CD4-positive, alpha-beta T cell treated with Interleukin-12 subunit alpha and Interleukin-12 subunit beta, for 1 hour (primary cell): ENCODE data around the gene ADAD2.

ENCODE experiments used
- DNase-seq: peaks from one replicate; pipeline ENCODE4 v3.0.0-alpha.2; 2020

ADAD2 gene

DNA sequence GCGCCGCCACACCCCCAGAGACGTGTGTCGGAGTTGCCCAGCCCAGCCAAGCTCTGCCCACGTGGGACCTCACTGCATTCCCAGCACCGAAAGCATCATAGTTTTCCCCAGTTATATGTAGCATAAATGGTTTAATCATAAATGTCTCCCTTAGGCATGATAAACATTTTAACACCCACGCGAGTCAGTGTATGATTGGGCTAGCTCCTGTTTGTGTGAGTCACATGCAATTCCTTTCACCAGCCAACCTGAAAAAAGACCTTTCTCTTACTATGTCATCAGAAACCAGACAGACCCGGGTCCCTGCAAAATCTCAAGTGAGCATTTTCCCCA is 13.2 kb upstream of the ADAD2 start:
- no peak for DNase-seq

DNA sequence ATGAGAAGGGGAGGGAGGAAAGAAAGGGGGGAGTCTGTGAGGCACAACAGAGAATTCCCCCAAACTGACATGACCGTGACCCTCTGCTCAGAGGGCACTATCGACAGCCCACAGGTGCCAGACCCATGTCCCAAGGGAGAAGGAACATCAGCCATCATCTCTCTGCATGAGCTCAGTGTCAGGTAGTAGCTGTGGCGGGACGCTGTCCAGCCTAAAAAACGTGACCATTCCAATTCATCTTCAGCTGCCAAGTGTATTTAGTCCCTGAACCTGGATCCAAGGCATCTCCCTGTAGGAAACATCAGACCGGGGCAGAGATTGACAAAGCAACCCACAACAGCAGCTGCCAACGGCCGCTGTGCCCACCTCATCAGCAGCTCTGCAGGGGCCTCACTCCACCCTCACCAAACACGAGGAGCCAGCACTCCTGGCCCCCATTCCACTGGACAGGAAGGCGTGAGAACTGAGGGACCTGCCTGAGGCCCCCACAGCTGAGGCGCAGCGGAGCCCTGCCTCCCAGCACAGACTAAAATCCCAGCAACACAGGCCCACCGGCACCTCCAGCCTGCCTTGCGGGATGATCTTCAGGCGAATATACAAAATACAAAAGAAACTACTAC is 12.7 kb upstream of the ADAD2 start:
- no peak for DNase-seq

DNA sequence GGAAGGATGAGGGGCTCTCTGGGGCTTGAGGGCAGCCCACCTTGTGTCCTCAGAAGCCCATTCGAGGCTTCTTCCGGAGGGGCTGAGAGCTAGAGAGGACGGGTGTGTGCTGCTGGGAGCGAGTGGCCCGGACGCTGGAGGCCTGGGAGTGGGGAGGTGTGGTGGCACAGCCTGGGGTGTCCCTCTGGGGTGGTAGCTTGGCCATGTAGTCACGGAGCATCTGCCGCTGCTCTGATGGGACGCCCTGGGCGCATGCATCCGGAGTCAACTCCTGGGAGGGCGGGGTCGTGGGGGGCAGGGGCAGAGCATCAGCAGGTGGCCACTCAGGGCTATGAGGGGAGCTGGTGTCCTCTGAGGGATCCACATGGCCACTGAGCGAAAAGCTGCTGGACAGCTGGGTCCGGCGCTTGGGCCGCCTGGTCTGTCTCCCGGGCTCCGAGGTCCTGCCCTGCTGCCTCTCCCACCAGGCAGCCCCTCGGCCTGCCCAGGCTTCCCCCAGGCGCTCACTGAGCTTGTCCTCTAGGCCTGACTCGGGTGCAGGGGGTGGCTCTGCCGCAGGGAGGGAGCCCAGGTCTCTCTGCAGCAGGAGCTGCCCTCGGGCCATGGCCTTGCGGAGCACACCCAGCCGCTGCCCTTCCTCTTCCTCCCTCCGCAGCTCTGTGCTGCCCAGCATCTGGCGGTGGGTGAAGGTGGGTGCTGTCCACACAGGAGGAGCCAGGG is 11.9 kb upstream of the ADAD2 start:
- DNase-seq: no peak

DNA sequence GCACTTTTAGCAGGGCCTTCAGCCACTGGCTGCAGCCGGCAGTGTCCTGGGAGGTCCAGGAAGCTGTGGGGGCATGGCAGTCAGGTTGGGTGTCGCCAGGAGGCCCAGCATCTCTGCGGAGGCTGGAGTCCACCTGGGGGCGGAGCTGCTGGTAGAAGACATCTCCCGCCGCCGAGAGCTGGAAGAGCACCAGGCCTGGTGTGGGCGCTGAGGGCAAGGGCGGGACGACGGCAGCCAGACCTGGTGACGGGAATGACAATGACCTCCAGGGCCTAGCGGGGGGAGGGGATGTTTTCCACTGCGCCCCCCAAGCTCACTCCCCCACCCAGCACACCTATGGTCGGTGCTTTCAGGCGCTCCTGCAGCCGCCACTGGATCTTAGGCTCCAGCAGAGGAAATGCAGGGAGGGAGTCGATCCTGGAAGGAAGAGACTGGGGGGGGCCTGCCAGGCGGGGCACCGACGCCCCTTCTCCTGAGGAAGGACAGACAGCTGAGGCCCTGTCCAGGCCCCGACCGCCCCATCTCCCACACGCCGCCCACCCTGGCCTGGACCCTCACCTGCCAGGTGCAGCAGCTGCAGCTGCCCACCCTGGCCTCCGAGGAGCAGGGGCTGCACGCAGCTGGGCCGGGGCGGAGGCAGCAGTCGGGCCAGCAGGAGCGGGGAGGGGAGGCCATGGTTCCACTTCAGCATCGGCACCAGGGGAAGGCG is 11.2 kb upstream of the ADAD2 start:
- no peak for DNase-seq

DNA sequence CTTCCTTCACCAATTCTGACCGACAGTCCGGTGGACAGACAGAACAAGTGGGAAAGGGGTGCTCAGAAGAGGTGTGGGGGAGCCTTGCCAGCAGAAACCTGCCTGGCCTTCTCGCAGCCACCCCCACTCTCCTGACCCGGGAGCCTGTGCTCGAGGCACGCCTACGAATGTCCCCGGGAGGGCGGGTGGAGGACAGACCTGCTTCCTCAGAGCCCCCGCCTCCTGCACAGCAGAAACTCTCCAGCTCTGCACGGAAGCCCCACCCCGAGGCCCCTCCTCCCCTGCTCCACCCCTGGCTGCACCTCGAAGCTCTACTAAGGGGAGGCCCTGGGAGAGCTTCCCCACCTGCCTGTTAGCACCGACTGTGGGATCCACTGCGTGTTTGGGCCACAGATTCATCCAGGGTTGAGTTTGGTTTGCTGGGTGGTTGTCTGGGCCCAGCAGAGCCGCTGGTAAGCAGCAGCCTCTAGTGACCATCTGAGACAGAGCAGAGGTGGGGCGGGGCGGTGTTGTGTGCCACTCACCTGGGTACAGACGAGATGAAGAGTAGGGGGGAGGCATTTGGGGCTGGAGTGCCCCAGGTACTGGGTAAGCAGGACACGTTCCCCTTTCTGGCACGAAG is 10.3 kb upstream of the ADAD2 start:
- DNase-seq: no peak

DNA sequence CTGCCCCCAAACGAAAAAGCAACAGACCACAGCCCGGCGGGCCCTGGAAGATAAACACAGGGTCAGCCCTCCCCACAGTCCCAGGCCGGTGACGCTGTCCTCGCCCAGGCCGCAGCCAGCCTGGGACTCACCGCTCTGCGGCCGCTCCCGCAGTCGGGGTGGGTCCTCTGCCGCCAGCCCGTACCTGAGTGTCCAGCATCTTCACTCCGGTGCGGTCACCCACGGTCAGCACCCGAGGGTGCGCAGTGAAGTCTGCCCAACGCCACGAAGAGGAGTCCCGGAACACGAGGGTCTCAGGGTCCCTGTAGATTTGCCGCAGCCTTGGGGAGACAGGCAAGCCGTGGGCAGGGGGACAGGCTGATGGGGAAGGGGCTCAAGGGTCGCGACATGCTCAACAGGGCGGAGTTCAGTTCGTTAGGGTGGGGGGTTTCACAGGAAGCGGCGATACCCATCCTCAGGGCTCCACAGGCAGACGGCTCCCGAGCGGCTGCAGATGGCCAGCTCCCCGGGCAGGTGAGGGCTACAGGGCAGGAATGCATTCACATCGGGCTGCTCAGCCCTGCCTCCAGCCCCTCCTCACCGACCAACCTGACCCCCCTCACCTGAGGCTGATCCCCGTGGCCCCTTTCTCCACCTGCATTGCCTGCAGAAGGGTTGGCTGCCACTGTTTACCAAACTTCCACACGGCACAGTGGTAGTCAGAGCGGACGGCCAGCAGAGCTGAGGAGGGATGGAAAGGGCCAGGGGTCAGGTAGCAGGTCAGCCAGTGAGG is 9.6 kb upstream of the ADAD2 start:
- no peak for DNase-seq

DNA sequence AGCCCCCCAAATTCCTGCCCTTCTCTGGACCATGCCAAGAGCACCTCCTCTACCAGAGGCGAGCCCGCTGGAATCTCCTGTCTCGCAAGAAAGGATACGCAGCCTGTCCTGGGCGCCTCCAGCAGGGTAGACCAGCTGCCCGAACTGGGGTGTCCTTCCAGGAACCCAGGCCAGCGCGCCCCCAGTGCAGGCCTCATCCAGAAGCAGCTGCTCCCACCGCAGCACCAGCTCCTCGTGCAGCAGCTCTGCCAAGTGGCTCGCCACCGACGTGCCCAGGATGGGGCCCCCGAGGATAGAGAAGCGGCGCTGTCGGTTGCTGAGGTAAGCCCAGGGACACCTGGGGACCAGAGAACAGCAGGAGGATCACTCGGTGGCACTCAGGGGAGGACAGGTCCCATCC is 8.9 kb upstream of the ADAD2 start:
- no peak for DNase-seq

DNA sequence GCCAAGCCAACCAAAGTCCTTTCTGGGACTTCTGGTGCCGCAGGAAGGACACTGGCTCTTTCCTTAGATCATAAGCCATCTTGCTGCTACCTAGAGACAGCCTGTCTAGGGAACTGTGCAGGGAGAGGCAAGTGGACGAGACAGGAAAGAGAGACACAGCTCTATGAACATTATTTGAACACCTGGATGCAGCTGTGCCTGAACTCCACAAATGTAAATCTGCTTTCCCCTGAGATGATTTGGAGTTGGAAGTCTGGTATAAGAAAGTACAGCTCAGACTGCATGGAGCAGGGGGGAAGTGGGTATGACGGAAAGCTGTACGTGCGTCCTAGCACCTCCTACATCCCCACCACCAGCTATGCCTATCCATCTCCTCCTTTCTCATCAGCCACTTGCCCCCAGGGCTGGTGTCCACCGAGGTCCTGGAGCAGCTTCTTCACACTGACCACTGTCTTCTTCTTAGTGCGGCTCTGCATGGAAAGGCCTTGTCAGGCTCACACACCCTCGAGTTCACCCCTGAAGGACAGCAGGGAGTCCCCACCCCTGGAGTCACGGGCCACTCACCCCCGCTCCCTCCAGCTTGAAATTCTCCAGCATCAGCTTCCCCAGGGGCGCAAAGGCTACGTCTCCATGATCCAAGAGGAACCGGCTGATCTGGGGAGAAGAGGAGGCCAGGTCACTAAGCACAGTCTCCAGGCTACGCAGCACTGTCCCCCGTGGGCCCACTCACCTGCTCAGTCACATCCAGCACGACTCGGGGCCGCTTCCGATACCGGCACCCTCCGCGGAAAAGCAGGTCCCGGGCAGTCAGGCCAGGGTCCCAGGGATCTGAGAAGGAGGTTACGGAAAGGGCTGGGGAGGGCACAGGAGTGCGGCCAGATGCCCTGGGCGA is 8.0 kb upstream of the ADAD2 start:
- no peak for DNase-seq

DNA sequence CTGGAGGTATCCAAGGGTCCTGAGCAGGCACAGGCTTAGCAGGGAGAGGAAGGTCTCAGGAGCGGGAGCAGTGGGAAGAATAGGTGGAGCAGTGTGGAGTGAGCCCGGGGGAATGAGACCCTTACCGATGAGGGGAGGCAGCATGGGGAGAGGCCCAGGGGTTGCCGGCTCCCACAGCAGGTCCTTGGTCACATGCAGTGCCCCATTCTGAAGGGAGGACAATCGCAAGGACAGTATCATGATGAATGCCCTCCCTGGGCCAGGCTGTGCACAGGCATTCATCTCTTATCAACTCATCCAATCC is 7.4 kb upstream of the ADAD2 start:
- DNase-seq: no peak

DNA sequence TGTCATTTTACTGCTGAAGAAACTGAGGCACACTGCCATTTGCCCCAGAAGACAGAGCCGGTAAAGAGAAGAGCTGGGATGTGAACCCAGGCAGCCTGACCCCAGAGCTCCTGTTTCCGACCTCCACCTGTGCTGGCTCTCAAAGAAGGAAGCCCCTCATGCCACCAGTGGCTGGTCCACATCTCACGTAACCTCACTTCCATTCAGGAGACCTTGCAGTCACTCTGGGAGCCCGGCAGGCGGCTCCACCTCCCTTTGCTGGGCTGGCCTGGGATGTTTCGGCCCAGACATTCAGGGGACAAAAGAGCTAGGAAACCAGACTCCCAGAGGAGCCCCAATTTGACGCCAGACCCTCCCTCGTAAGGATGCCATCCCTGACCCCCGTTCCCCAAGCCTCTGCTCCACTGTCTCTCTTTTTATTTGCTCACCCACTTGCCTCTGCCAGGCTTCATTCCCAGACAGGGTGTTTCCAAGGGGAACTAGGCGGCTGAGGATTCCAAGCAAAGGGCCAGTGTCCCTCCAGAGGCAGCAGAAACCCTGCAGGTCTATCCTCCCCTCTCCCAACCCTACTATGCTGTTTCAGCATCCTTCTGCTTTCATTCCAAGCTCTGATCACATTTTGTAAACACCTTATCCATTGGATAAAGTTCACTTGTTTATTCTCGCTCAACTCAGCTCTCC is 6.9 kb upstream of the ADAD2 start:
- no peak for DNase-seq

DNA sequence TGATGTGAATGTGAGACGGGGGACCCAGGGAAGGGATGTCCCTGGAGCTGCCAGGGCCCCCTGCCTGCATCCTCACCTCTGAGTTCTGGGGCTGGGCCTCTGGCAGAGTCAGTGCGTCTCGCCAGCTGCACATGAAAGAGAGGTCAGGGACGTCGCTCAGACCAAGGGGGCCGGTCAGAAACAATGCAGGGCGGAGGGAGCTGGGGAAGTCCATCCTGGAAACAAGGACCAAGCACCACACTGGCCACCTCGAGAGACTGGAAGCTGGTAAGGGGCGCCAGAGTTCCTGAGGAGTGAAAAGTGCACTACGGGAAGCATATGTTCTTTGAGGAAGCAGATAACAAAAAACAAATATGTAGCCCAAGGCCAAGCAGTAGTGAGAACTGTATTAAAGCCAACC is 6.2 kb upstream of the ADAD2 start:
- DNase-seq: no peak

DNA sequence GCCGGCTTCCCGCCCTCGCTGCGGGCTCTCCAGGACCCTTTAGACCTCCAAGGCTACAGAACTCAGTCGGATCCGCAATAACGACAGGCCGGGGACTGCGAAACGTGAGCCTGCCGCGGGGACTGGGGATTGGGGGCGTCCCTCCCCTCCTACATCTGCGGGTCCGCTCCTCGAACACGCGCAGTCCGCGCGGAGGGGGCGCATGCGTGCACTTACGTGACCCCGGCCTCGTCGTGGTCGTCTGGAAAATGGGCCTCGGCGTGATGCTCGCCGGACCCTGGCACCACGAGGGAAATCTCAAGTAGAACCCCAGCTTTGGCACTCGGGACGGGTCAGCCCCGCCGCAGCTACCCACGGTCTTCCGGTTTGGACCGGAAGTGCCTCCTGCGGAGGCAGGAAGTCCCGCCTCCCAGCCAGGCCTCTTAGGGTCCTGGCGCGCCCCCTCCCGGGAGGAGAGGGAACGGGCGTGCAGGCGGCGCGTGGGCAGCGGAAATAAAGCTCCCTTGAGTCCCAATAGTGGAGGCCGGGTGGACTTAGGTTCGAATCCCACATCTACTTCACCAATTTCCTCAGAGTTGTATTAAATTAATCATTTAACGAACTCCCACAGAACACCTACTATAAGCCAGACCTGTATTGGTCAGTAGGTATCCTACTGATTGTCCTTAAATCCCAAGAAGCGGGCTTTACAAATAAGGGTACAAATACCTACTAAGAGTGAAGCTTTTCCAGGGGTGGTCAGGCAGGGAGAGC is 4.1 kb upstream of the ADAD2 start, which contains the start of gene TAF1C:
Gene TAF1C, minus strand, starts transcription at position 373 of the 753 bp plus-strand sequence. CDS start 2,069 bp downstream, outside the sequence.
- DNase-seq: peak; percentile 92

DNA sequence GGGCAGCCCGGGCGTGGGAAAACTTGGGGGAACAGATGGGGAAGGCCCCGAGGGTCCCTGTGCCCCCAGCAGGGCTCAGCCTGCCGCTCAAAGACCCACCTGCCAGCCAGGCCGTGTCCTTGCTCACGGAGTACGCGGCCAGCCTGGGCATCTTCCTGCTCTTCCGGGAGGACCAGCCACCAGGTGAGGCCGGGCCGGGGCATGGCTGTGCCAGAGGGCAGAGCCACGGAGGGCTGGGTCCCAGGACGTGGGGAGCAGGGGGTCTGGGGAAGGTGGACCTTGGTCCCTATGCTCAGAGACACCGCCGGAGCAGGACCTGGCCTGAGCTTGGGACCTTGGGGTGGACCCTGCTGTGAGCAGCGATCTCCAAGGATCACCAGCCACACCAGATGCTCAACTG is 509 bp downstream of the ADAD2 start:
- no peak for DNase-seq

DNA sequence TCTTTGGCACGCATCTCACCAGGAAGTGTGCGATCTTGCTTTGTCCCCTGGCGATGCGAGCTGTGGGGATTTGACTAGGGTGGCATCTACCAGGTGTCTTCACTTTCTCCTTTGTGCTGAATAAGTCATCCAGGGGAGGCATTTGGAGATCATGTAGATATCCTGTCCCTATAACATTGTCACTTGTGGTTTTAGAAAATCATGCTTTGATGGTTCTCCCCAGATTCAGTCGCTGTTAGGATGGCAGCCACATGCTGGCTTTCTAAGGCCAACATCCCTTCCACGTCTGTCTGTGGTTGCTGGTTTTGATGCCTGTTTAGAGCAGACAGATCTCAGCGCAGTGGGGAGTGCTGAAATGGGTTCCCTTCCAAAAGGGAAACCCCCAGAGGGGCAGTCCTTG is 2.5 kb downstream of the ADAD2 start:
- DNase-seq: no peak

DNA sequence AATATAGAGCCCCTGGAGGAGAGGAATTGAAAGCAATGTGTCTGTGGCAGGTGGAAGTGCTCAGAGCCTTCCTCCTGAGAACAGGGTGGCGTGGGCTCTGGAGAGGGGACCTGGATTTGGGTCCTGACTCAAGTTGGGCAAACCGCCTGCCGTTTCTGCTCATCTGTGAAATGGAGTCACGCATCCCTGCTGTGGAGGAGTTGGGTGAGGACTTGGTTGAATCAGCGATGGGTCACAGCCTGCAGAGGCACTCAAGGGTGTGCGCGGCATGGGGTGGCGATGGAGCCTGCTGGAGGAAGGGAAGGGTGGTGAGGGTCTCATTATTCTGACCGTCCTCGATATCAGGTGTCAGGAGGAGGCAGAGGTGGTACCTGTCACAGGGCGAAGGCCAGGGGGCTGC is 3.1 kb downstream of the ADAD2 start:
- DNase-seq: no peak

DNA sequence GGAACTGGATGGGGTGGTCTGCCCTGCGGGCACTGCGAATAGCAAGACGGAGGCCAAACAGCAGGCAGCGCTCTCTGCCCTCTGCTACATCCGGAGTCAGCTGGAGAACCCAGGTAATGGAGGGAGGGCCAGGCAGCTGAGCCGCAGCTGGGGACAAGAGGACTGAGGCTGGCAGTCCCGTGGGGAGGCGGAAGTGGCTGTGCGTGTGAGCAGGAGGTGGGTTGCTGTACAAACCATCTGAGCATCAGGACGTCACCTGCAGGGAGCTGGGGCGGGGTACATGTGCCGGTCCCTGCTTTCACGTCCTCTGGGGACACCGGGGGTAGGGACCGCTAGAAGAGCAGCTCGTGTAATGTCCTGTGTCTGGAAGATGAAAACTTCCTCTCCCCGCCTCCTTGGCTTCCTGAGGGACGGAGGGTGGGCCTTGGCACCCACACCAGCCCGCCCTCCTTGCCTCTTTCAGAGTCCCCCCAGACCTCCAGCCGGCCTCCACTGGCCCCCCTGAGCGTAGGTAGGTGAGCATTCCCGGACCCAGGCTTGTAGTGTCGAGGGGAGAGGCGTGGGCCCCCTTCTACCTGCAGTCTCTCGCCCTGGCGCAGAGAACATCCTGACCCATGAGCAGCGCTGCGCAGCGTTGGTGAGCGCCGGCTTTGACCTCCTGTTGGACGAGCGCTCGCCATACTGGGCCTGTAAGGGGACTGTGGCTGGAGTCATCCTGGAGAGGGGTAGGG is 3.7 kb downstream of the ADAD2 start:
- peak; percentile 26 for DNase-seq

DNA sequence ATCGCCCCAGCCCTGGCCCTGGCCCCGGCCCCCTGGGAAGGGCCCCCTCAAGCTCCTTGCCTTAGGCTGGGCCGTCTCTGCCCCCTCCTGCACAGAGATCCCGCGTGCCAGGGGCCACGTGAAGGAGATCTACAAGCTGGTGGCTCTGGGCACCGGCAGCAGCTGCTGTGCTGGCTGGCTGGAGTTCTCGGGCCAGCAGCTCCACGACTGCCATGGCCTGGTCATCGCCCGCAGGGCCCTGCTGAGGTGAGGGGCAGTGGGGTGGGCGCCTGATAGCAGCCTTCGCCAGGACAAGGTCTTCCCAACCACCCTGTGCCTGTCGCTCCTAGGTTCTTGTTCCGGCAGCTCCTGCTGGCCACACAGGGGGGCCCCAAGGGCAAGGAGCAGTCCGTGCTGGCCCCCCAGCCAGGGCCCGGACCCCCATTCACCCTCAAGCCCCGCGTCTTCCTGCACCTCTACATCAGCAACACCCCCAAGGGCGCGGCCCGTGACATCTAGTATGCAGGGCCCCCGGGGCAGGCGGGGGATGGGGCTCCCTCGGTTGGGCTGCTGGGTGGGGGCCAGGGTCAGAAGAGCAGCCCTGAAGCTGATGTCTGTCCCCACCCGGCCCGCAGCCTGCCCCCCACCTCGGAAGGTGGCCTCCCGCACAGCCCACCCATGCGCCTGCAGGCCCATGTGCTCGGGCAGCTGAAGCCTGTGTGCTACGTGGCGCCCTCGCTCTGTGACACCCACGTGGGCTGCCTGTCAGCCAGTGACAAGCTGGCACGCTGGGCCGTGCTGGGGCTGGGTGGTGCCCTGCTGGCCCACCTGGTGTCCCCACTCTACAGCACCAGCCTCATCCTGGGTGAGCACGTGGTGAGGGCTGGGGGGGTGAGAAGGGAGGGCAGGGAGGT is 4.5 kb downstream of the ADAD2 start:
- DNase-seq: no peak

DNA sequence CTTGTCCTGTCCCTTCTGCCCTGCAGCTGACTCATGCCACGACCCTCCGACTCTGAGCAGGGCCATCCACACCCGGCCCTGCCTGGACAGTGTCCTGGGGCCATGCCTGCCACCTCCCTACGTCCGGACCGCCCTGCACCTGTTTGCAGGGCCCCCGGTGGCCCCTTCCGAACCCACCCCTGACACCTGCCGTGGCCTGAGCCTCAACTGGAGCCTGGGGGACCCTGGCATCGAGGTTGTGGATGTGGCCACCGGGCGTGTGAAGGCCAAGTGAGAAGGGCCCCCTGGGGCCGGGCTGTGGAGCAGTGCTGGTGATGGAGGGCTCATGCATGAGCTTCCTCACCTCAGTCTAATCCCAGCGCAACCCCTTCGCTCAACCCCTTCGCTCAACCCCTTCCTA is 5.1 kb downstream of the ADAD2 start:
- no peak for DNase-seq
